Stomach (tissue), 4 donors: ENCODE data around the gene RPS18.
A peak's percentile ranks its signal among the peaks of the same experiment; 100 is the strongest.

ENCODE experiments used
- POLR2A ChIP-seq, 4 donors: fragments of 450-650 bp; IDR thresholded peaks; one replicate each; pipeline ENCODE4 v1.6.1; 2016; ENCODE audit warnings: antibody characterized with exemption in 4 of 4, control low read depth in 2 of 4, mild to moderate bottlenecking in 1 of 4, moderate library complexity in 1 of 4
- POLR2AphosphoS5 ChIP-seq, 3 donors: sonication (generic); formaldehyde crosslinking; IDR thresholded peaks; one replicate each; pipeline ENCODE4 v1.6.1; 2016; ENCODE audit warnings: antibody characterized with exemption in 3 of 3
- TF ChIP-seq, protein P1 (sequence below), 7 experiments: fragments of 450-650 bp in 4 of 7; fragments of 200-600 bp in 3 of 7; sonication (generic) in 3 of 7; IDR thresholded peaks; one replicate each; pipeline ENCODE4 v1.5.1; 2016 to 2019; ENCODE audit warnings: antibody characterized with exemption in 7 of 7, control low read depth in 2 of 7, mild to moderate bottlenecking in 1 of 7

- no peak for TF ChIP-seq POLR2AphosphoS5 (IDR thresholded peaks at IDR 0.05)
- TF ChIP-seq POLR2A (IDR thresholded peaks at IDR 0.05): no peak
- TF ChIP-seq, protein P1, sequence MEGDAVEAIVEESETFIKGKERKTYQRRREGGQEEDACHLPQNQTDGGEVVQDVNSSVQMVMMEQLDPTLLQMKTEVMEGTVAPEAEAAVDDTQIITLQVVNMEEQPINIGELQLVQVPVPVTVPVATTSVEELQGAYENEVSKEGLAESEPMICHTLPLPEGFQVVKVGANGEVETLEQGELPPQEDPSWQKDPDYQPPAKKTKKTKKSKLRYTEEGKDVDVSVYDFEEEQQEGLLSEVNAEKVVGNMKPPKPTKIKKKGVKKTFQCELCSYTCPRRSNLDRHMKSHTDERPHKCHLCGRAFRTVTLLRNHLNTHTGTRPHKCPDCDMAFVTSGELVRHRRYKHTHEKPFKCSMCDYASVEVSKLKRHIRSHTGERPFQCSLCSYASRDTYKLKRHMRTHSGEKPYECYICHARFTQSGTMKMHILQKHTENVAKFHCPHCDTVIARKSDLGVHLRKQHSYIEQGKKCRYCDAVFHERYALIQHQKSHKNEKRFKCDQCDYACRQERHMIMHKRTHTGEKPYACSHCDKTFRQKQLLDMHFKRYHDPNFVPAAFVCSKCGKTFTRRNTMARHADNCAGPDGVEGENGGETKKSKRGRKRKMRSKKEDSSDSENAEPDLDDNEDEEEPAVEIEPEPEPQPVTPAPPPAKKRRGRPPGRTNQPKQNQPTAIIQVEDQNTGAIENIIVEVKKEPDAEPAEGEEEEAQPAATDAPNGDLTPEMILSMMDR (IDR thresholded peaks at IDR 0.05): peak in 1 of 7 experiments; percentile 10
Observed at GRCh38 chr6:33297406-33297955, 25.6 kb downstream of the RPS18 start.
